GM18951 (cell line): ENCODE data around the gene TBCD.

Source experiments
- POLR2A ChIP-seq: IDR thresholded peaks from 4 replicates; pipeline ENCODE4 v1.6.1; 2011; ENCODE audit warnings: mild to moderate bottlenecking; ENCODE audit not compliant: insufficient read length, insufficient read depth; ENCODE audit errors: extremely low read depth
- in situ Hi-C: fragments of 300-500 bp; cut with MboI; formaldehyde crosslinking; loops from one replicate; pipeline ENCODE4 v1.12.0; 2022; ENCODE audit warnings: low sequenced_read_pairs, mixed read lengths, inconsistent platforms; ENCODE audit not compliant: unreplicated experiment

The TBCD gene

GRCh38 chr17:82895087-82895486, 143.2 kb downstream of the TBCD start:
- in situ Hi-C loops, result no loop called here
- no peak for TF ChIP-seq POLR2A

- in situ Hi-C loops, result no loop called here
- no peak for TF ChIP-seq POLR2A
These were observed 144.5 kb downstream of the TBCD start for GRCh38 chr17:82896071-82897000.

GRCh38 chr17:82897514-82898249, 145.8 kb downstream of the TBCD start:
- in situ Hi-C loops, result no loop called here
- TF ChIP-seq POLR2A, result no peak

DNA sequence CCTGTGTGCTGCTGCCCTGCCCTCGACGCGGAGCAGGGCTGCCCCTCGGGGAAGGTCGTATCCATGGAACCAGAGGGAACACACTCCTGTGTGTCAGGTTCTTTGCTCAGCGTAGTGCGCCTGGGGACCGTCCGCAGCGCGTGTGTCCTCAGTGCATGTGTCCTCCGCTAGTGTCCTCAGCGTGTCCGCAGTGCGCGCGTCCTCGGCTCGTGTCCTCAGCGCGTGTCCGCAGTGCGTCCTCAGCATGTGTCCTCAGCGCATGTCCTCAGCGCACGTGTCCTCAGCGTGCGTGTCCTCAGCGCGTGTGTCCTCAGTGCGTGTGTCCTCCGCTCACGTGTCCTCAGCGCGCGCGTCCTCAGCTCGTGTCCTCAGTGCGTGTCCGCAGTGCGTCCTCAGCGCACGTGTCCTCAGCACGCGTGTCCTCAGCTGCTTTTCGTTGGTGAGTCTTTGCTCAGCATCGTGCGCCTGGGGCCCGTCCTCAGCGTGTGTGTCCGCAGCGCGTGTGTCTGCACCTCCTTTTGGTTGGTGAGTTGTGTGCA, 147.2 kb downstream of the TBCD start:
- no peak for TF ChIP-seq POLR2A
- in situ Hi-C loops, result no loop called here

DNA sequence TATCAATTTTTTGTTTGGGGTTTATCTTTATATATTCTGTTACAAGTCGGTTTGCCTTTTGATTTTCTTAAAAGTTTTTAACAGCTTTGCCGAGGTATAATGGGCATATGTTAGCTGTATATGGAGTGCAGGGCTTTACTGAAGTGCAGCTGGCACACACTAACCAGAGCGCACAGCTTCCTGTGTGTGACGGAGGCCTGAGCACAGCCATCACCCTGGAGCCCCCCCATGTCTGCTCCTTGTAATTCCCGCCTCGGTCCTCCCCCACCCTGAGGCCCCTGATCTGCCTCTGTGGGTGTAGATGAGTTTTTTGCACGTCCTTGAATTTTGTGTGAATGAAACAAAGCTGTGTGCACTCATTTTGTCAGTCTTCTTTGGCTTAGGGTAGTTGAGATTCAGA, 148.1 kb downstream of the TBCD start:
- in situ Hi-C loops, result no loop called here

DNA sequence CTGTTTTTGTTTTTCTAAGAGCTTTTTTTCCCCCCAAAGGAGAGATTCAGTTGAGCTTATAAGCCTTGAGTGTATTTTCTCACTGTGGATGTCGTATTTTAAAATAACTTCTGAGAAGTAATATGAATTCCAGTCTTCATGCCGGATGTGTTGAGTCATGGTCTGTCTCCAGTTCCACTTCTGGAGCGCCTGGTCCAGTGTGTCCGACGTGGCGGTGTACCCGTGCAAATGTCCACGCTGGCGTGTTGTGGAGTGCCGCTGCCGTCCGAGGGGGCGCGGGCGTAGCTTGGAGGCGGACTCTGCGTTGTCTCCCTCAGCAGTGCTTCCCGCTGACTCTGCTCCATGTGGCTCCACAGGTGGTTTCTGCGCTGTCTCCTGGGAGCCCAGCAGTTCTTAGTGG, 148.9 kb downstream of the TBCD start:
- in situ Hi-C loops, result no loop called here
- no peak for TF ChIP-seq POLR2A

More for the DNA sequence above, 148.1 kb downstream of the TBCD start:
- TF ChIP-seq POLR2A, result no peak

- in situ Hi-C loops, result no loop called here
These were observed 149.5 kb downstream of the TBCD start for GRCh38 chr17:82901356-82901755.

DNA sequence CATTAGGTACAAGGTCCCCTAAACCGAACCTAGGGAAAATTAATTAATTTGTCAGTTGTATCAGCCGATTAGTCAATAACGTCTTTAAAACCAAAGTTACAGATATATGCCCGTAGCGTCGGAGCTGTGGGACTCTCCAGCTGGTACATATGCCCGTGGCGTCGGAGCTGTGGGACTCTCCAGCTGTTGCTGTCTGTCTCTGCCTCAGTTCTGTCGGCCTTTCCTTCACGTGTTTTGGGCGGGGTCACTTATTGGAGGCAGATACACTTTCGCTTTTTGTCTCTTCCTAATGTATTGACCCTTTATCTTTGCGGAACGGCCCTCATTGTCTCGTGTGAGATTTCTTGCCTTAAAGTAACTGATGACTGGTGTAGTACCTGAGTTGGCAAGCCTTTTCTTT, 150.0 kb downstream of the TBCD start:
- TF ChIP-seq POLR2A, result no peak
- in situ Hi-C loops, result no loop called here

More at GRCh38 chr17:82901356-82901755, 149.5 kb downstream of the TBCD start:
- TF ChIP-seq POLR2A, result no peak

GRCh38 chr17:82902972-82903874, 151.4 kb downstream of the TBCD start:
- TF ChIP-seq POLR2A, result no peak
- in situ Hi-C loops, result no loop called here

- in situ Hi-C loops, result no loop called here
- no peak for TF ChIP-seq POLR2A
These were observed 153.3 kb downstream of the TBCD start for GRCh38 chr17:82905130-82905529.

DNA sequence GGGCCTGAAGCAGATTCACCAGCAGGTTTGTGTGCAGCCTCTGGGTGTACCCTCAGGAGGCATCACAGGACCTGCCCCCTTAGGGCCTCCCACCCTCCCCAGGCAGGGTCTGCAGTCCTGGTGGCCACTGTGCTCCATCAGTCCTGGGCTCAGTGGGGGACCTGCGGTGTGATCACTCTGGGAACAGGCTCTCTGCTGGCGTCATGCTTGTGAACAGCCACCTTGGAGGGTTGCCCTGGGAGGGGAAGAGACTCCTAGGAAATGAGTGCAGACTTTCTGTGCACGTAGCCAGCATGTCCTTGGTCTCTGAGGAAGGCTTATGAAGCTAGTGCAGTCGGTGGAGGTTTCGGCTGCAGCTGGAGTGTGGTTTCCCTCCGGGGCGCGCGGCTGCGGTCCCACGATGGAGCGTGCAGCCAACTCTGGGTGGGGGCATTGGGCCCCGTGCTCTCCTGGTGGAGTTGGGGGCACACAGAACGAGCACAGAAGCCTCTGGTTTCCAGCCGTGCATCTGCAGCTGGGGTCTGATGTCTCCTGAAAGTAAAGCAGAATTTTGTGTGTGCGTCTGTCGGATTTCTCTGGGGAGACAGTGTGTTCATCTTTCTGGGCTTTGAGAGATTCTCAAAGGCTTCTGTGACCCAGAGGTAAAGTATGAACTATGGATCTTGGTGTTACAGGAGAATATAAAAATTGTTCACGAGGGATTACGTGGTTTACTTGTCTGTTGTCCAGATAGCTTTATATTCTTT, 156.1 kb downstream of the TBCD start:
- in situ Hi-C loops, result no loop called here
- TF ChIP-seq POLR2A, result no peak
